Measurements from ENCODE around the gene ZWILCH.

ZWILCH gene

DNA sequence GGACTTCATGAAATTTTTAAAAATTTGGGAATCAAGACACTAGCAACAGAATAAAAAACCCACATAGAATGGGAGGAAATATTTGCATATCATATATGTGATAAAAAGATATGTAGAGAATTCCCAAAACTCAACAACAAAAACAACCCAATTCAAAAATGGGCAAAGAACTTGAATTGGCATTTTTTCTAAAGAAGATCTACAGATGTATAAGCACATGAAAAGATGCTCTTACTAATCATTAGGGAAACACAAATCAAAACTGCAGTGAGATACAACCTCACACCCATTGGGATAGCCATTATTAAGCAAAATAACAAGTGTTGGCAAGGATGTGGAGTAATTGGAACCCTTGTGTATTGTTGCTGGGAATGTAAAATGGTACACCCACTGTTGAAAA lies 50.6 kb downstream of the ZWILCH start:
- Histone ChIP-seq H3K9me3 (replicated peaks; ENCODE audit: insufficient read depth, low read length) (no peaks in the 10 kb centered on the region), H3K9ac (ENCODE audit: low read length) (no peak overlapping the region), H3K36me3 (replicated peaks; ENCODE audit: insufficient read depth, low read length) (no peaks in the 10 kb centered on the region), H2AFZ (ENCODE audit: low read length) (no peak overlapping the region), H3K9me2 (replicated peaks; ENCODE audit: insufficient read depth, low read length) (no peaks in the 10 kb centered on the region), H3K4me2 (ENCODE audit: low read depth, low read length) (no peak overlapping the region), H3K27ac (ENCODE audit: low read length) (no peak overlapping the region), H4K20me1 (ENCODE audit: insufficient read depth, low read length) (no peaks in the 10 kb centered on the region), H3K4me1 (ENCODE audit: low read length) (no peaks in the 10 kb centered on the region), H3K79me2 (ENCODE audit: low read length) (no peaks in the 10 kb centered on the region), H3K27me3 (replicated peaks; ENCODE audit: insufficient read depth, low read length) (no peaks in the 10 kb centered on the region), H3K4me3 (ENCODE audit: low read length) (no peak overlapping the region), H3F3A (ENCODE audit: insufficient read depth, low read length) (no peaks in the 10 kb centered on the region)
- no peak for DNase-seq
- TF ChIP-seq EZH2phosphoT487 (IDR thresholded peaks at IDR 0.05; ENCODE audit: low read length) (no peak), EZH2 (optimal IDR thresholded peaks at IDR 0.05; ENCODE audit: low read depth, low read length) (no peak)
- TF ChIP-seq, protein P1, sequence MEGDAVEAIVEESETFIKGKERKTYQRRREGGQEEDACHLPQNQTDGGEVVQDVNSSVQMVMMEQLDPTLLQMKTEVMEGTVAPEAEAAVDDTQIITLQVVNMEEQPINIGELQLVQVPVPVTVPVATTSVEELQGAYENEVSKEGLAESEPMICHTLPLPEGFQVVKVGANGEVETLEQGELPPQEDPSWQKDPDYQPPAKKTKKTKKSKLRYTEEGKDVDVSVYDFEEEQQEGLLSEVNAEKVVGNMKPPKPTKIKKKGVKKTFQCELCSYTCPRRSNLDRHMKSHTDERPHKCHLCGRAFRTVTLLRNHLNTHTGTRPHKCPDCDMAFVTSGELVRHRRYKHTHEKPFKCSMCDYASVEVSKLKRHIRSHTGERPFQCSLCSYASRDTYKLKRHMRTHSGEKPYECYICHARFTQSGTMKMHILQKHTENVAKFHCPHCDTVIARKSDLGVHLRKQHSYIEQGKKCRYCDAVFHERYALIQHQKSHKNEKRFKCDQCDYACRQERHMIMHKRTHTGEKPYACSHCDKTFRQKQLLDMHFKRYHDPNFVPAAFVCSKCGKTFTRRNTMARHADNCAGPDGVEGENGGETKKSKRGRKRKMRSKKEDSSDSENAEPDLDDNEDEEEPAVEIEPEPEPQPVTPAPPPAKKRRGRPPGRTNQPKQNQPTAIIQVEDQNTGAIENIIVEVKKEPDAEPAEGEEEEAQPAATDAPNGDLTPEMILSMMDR (IDR thresholded peaks at IDR 0.05; ENCODE audit: low read length) = no peak

DNA sequence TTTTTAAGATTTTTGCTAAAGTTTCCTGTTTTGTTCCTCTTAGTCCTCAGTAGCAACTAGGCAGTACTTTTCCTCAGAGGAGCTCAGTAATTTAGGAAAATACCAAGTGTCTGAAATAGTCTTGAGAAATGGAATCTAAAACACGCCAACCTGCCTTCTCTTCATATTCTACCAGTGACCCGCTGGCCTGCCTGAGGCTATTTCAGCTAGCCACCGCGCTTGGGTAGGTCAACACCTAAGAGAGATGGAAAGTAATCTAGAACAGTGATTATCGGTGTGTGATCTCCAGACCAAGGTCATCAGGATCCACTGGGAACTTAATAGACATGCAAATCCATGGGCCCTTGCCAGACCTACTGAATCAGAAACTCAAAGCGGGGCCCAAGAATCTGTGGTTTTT lies 53.1 kb downstream of the ZWILCH start:
- Histone ChIP-seq H4K20me1 (ENCODE audit: insufficient read depth, low read length) (no peaks in the 10 kb centered on the region), H3K79me2 (ENCODE audit: low read length) (no peaks in the 10 kb centered on the region), H3K4me1 (ENCODE audit: low read length) (no peaks in the 10 kb centered on the region), H3K27me3 (replicated peaks; ENCODE audit: insufficient read depth, low read length) (no peaks in the 10 kb centered on the region), H3K9ac (ENCODE audit: low read length) (no peak overlapping the region), H3K9me2 (replicated peaks; ENCODE audit: insufficient read depth, low read length) (no peaks in the 10 kb centered on the region), H2AFZ (ENCODE audit: low read length) (no peak overlapping the region), H3F3A (ENCODE audit: insufficient read depth, low read length) (no peaks in the 10 kb centered on the region), H3K4me2 (ENCODE audit: low read depth, low read length) (no peak overlapping the region), H3K4me3 (ENCODE audit: low read length) (no peak overlapping the region), H3K27ac (ENCODE audit: low read length) (no peak overlapping the region), H3K36me3 (replicated peaks; ENCODE audit: insufficient read depth, low read length) (no peaks in the 10 kb centered on the region), H3K9me3 (replicated peaks; ENCODE audit: insufficient read depth, low read length) (no peaks in the 10 kb centered on the region)
- DNase-seq = no peak
- no peak for TF ChIP-seq EZH2 (optimal IDR thresholded peaks at IDR 0.05; ENCODE audit: low read depth, low read length)
- TF ChIP-seq, protein P1 (IDR thresholded peaks at IDR 0.05; ENCODE audit: low read length) = no peak
- TF ChIP-seq EZH2phosphoT487 (IDR thresholded peaks at IDR 0.05; ENCODE audit: low read length) = no peak

DNA sequence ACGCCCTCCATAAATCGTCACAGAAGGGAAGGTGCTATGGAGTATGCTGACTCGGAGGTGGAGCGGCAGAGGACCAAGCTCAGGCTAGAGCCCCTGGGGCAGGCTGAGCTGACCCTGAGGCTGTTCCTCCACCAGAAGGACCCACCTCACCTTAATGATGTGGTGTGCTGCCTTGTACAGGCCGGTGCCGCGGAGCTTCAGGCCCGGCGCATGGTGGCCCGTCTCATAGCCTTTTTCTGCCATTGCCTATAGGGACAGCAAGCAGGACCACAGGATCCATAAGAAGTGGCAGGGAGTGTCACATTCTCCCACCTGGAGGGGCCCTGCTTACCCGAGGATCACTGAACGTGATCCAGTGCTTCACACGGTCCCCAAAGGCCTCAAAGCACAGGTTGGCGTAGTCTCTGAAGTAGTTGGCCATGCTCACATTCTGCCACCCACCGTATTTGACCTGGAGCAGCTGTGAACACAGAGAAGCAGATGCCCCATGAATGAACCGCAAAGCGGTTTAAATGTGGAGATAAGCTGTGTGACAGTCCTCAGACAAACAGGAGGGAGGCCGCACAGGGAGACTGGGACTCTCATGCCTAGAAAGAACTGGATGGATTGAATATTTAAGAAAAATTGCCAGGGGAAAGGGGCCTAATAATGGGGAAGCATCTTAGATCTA lies 55.9 kb downstream of the ZWILCH start:
- Histone ChIP-seq H3K36me3 (replicated peaks; ENCODE audit: insufficient read depth, low read length) (no peaks in the 10 kb centered on the region), H3K9me3 (replicated peaks; ENCODE audit: insufficient read depth, low read length) (no peaks in the 10 kb centered on the region), H2AFZ (ENCODE audit: low read length) (no peak overlapping the region), H3K9ac (ENCODE audit: low read length) (no peak overlapping the region), H3K27ac (ENCODE audit: low read length) (no peak overlapping the region), H4K20me1 (ENCODE audit: insufficient read depth, low read length) (no peaks in the 10 kb centered on the region), H3K4me1 (ENCODE audit: low read length) (peaks cover 7% of the 10 kb centered on the region; the same call in 1 of the 2 replicates), H3K4me3 (ENCODE audit: low read length) (no peak overlapping the region), H3K9me2 (replicated peaks; ENCODE audit: insufficient read depth, low read length) (no peaks in the 10 kb centered on the region), H3K4me2 (ENCODE audit: low read depth, low read length) (no peak overlapping the region), H3F3A (ENCODE audit: insufficient read depth, low read length) (no peaks in the 10 kb centered on the region), H3K27me3 (replicated peaks; ENCODE audit: insufficient read depth, low read length) (no peaks in the 10 kb centered on the region), H3K79me2 (ENCODE audit: low read length) (no peaks in the 10 kb centered on the region)
- TF ChIP-seq EZH2phosphoT487 (IDR thresholded peaks at IDR 0.05; ENCODE audit: low read length) = no peak
- no peak for DNase-seq

DNA sequence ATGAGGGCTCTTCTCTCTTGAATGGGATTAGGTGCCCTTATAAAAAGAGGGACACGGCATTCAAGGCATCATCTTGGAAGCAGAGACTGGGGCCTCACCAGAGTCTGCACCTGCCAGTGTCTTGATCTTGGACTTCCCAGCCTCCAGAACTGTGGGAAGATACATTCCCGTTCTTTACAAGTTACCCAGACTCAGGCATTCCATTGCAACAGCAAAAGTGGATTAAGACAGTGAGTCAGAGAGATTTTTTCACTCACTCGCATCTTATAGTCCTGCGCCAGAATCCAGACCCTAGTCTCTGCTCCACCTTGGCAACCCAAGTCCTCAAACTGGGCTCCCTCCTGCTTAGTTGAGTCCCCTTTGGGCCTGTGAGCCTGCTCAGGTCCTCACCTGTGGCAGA lies 58.0 kb downstream of the ZWILCH start:
- Histone ChIP-seq H3K36me3 (replicated peaks; ENCODE audit: insufficient read depth, low read length) (no peaks in the 10 kb centered on the region), H3K9me3 (replicated peaks; ENCODE audit: insufficient read depth, low read length) (no peaks in the 10 kb centered on the region), H4K20me1 (ENCODE audit: insufficient read depth, low read length) (no peaks in the 10 kb centered on the region), H2AFZ (ENCODE audit: low read length) (no peak overlapping the region), H3K79me2 (ENCODE audit: low read length) (no peaks in the 10 kb centered on the region), H3K4me1 (ENCODE audit: low read length) (peaks cover 13% of the 10 kb centered on the region), H3K9ac (ENCODE audit: low read length) (no peak overlapping the region), H3K4me2 (ENCODE audit: low read depth, low read length) (no peak overlapping the region), H3K27ac (ENCODE audit: low read length) (no peak overlapping the region), H3K4me3 (ENCODE audit: low read length) (no peak overlapping the region), H3K27me3 (replicated peaks; ENCODE audit: insufficient read depth, low read length) (no peaks in the 10 kb centered on the region), H3F3A (ENCODE audit: insufficient read depth, low read length) (no peaks in the 10 kb centered on the region), H3K9me2 (replicated peaks; ENCODE audit: insufficient read depth, low read length) (no peaks in the 10 kb centered on the region)
- TF ChIP-seq, protein P1 (IDR thresholded peaks at IDR 0.05; ENCODE audit: low read length) = no peak
- TF ChIP-seq EZH2phosphoT487 (IDR thresholded peaks at IDR 0.05; ENCODE audit: low read length) = no peak
- no peak for TF ChIP-seq EZH2 (optimal IDR thresholded peaks at IDR 0.05; ENCODE audit: low read depth, low read length)
- no peak for DNase-seq
